ENCODE results near the gene RNF212. TPM values are rescaled to one million over a fixed set of nuclear protein-coding genes. Genes with fewer than 3 reads are reported as not detected.

Gene RNF212
- 1 to 10 TPM; 7.7 to 8.5 TPM for total RNA-seq
- polyA plus RNA-seq: 1 to 10 TPM; 3.1 to 4.4 (median 3.5) TPM
- 0.93 to 5.4 (median 1.9) reads per million in 6 experiments for total RNA-seq

- ATAC-seq: peak; percentile 72 to 96
- DNase-seq: peak in 7 of 10 donors; percentile 27 to 56 (median 47)
- peaks cover 16 to 50% (median 38%) of the 10 kb centered on the region in 5 donors for H3K27me3 Mint-ChIP-seq
- POLR2A ChIA-PET: interaction anchor here (0.9 kb wide), 1 partner anchor 104 kb away, joined by 3 read pairs; no protein-coding TSS in a partner anchor
- no peak within 1 kb of the TSS for H3K27ac Mint-ChIP-seq
- no peaks in the 10 kb centered on the region for H3K9me3 Mint-ChIP-seq
- H3K36me3 Mint-ChIP-seq: no peaks in the 10 kb centered on the region
- H3K4me1 Mint-ChIP-seq: peaks cover 0 to 2% (median 0%) of the 10 kb centered on the region in 4 donors
- H3K4me3 Mint-ChIP-seq: peak within 1 kb of the TSS in 7 of 10 donors; percentile 36 to 74 (median 66)
Measured at GRCh38 chr4:1113311-1114009, at the start of gene RNF212. Gene RNF212, minus strand, starts transcription at chr4:1113564. Its CDS starts 100 bp downstream, at chr4:1113464.

DNA sequence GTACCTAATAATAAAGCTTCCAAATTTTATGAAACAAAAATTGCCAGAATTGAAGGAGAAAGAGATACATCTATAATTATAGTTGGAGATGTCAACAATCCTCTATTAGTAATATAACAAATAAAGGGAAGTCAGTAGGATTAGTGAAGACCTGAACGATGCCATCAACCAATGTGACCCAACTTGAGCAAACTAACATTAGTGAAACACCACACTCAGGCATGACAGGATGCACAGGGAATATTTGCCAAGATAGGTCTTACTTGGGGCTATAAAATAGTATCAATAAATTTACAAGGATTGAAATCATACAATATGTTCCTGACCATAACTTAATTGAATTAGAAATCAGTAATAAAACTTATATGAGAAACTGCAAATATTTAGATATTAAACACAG, 47.0 kb upstream of the RNF212 start:
- no peak for DNase-seq
- no peak for ATAC-seq
- H3K4me1 Mint-ChIP-seq: peaks cover 0 to 14% (median 0%) of the 10 kb centered on the region in 4 donors
- H3K27ac Mint-ChIP-seq: no peak overlapping the region
- H3K27me3 Mint-ChIP-seq: peaks cover 0 to 3% (median under 1%) of the 10 kb centered on the region in 5 donors
- H3K4me3 Mint-ChIP-seq: no peak overlapping the region
- peaks cover 0 to 10% (median 9%) of the 10 kb centered on the region in 3 donors for H3K36me3 Mint-ChIP-seq
- H3K9me3 Mint-ChIP-seq: peaks cover 0 to 17% (median 8%) of the 10 kb centered on the region in 9 donors
- POLR2A ChIA-PET: no interaction called here

GRCh38 chr4:1156069-1156468, 42.7 kb upstream of the RNF212 start:
- H3K36me3 Mint-ChIP-seq: peaks cover 0 to 10% (median 9%) of the 10 kb centered on the region in 3 donors
- no peak overlapping the region for H3K4me3 Mint-ChIP-seq
- POLR2A ChIA-PET: no interaction called here
- H3K9me3 Mint-ChIP-seq: peaks cover 0 to 17% (median 8%) of the 10 kb centered on the region in 9 donors
- H3K4me1 Mint-ChIP-seq: peaks cover 0 to 2% (median under 1%) of the 10 kb centered on the region in 4 donors
- ATAC-seq: no peak
- DNase-seq: no peak
- H3K27ac Mint-ChIP-seq: no peak overlapping the region
- peaks cover 5 to 28% (median 8%) of the 10 kb centered on the region in 5 donors for H3K27me3 Mint-ChIP-seq

DNA sequence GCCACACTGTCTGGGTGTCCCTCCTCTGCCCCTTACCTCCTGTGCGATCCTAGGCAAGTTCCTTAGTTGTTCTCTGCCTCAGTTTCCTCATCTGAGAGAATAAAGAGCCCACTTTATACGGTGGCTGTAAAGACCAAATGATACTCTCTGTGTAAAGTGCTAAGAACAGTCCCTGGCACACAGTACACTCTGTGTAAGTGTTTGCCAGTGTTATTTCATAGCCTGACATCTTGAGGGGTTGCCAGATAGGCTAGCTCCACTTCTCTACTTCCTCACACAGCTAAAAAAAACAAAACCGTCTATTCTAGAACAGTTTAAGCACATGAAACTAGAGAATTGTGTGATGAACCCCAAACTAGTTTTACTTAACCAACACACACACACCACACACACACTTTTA, 42.0 kb upstream of the RNF212 start:
- peaks cover 0 to 17% (median 8%) of the 10 kb centered on the region in 9 donors for H3K9me3 Mint-ChIP-seq
- no peak overlapping the region for H3K4me3 Mint-ChIP-seq
- no peak for ATAC-seq
- no peak for DNase-seq
- peaks cover 5 to 28% (median 8%) of the 10 kb centered on the region in 5 donors for H3K27me3 Mint-ChIP-seq
- H3K4me1 Mint-ChIP-seq: peaks cover 0 to 2% (median under 1%) of the 10 kb centered on the region in 4 donors
- H3K36me3 Mint-ChIP-seq: peaks cover 0 to 10% (median 9%) of the 10 kb centered on the region in 3 donors
- POLR2A ChIA-PET: no interaction called here
- H3K27ac Mint-ChIP-seq: peak overlapping the region in 1 of 10 donors; percentile 47

DNA sequence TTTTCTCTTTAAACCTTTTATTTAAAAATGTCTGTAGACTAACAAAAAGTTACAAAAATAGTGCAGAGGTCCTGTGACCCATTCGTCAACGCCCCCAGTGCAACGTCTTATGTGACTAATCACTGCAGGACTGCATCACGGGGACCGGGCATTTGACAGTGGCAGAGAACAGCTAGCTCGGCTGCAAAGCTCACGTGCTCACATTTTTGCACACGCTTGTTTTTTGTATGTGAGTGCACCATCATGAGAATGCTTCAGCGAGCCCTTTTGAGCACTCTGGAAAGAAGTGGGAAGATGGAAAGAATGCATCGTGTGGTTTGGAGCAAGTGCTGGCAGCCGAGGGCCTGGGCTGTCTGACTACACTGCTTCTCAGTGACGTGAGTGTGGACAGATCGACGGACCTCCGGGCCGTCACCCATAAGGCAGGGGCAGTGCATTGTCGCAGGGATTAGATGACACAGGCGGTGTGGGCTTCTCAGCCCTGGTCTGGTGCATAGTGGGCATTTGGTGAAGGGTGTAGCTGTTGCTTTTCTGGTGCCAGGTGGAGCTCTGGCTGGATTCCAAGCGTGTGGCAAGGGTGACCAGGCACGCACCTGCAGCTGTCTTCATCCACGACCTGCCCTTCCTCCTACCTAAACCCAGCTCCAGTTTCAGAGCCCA, 41.3 kb upstream of the RNF212 start:
- Mint-ChIP-seq H3K9me3 (peaks cover 0 to 17% (median 8%) of the 10 kb centered on the region in 9 donors), H3K4me1 (peaks cover 0 to 2% (median under 1%) of the 10 kb centered on the region in 4 donors), H3K27ac (peak overlapping the region in 3 of 10 donors; percentile 47 to 66 (median 54)), H3K27me3 (peaks cover 5 to 28% (median 8%) of the 10 kb centered on the region in 5 donors), H3K36me3 (peaks cover 0 to 10% (median 9%) of the 10 kb centered on the region in 3 donors), H3K4me3 (no peak overlapping the region)
- ATAC-seq (no peak), DNase-seq (no peak)
- POLR2A ChIA-PET: no interaction called here

DNA sequence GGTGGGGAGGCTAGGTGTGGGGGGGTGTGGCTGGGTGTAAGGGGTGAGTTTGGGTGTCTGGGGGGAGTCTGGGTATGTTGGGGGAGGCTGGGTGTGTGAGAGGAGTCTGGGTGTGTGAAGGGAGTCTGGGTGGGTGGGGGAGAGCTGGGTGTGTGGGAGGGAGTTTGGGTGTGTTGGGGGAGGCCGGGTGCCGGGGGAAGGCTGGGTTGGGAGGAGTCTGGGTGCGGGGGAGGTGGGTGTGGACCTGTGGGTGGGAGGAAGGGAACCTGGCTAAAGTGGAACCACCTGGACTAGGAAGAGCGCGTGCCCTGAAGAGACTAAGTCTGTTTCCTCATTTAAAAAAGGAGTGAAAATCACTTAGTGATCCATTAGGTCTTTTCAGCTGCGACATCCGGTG, 40.8 kb upstream of the RNF212 start:
- no peak overlapping the region for H3K27ac Mint-ChIP-seq
- H3K4me3 Mint-ChIP-seq: no peak overlapping the region
- DNase-seq: no peak
- H3K36me3 Mint-ChIP-seq: peaks cover 0 to 10% (median 9%) of the 10 kb centered on the region in 3 donors
- peaks cover 5 to 28% (median 8%) of the 10 kb centered on the region in 5 donors for H3K27me3 Mint-ChIP-seq
- H3K9me3 Mint-ChIP-seq: peaks cover 0 to 17% (median 8%) of the 10 kb centered on the region in 9 donors
- POLR2A ChIA-PET: no interaction called here
- peaks cover 0 to 2% (median under 1%) of the 10 kb centered on the region in 4 donors for H3K4me1 Mint-ChIP-seq
- no peak for ATAC-seq

DNA sequence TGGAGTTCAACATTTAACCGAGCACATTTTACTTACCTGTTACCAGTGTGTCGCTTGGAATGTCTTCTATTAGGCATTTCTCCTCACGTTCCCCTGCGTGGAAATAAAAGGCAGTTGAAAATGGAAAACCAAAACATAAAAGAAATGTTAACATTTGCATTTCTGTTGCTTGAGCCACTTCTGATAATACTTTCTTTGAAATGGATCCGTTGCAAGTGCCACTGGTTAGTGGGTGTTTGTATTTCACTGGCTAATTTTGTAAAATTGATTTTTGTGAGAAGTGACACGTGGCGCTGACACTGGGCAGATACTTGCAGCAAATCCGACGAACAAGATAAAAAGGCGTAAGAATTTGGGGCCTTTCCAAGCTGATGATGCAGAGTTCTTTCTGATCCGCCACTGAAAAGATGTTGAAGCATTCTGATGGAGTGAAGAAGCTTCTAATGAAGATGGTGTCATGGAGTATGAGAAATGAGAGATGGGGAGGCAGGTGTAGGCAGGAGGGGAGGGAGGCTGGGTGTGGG, 40.3 kb upstream of the RNF212 start:
- no peak for ATAC-seq
- H3K9me3 Mint-ChIP-seq: peaks cover 0 to 14% (median 7%) of the 10 kb centered on the region in 9 donors
- peaks cover 0 to 10% (median 9%) of the 10 kb centered on the region in 3 donors for H3K36me3 Mint-ChIP-seq
- peaks cover 5 to 28% (median 8%) of the 10 kb centered on the region in 5 donors for H3K27me3 Mint-ChIP-seq
- H3K4me3 Mint-ChIP-seq: no peak overlapping the region
- no peak for DNase-seq
- peaks cover 0 to 2% (median under 1%) of the 10 kb centered on the region in 4 donors for H3K4me1 Mint-ChIP-seq
- POLR2A ChIA-PET: no interaction called here
- H3K27ac Mint-ChIP-seq: no peak overlapping the region

GRCh38 chr4:1152290-1152689, 38.9 kb upstream of the RNF212 start:
- peaks cover 0 to 1% (median 0%) of the 10 kb centered on the region in 9 donors for H3K9me3 Mint-ChIP-seq
- DNase-seq: no peak
- H3K27me3 Mint-ChIP-seq: peaks cover 5 to 28% (median 8%) of the 10 kb centered on the region in 5 donors
- POLR2A ChIA-PET: interaction anchor here (0.7 kb wide), 1 partner anchor 110 kb away, joined by 4 read pairs; no protein-coding TSS in a partner anchor
- H3K4me1 Mint-ChIP-seq: peaks cover 0 to 2% (median under 1%) of the 10 kb centered on the region in 4 donors
- H3K27ac Mint-ChIP-seq: no peak overlapping the region
- ATAC-seq: no peak
- peaks cover 0 to under 1% (median 0%) of the 10 kb centered on the region in 3 donors for H3K36me3 Mint-ChIP-seq
- H3K4me3 Mint-ChIP-seq: no peak overlapping the region

- peaks cover 0 to 1% (median 0%) of the 10 kb centered on the region in 9 donors for H3K9me3 Mint-ChIP-seq
- H3K36me3 Mint-ChIP-seq: no peaks in the 10 kb centered on the region
- DNase-seq: no peak
- H3K27me3 Mint-ChIP-seq: peaks cover 5 to 28% (median 8%) of the 10 kb centered on the region in 5 donors
- no peak overlapping the region for H3K4me3 Mint-ChIP-seq
- H3K27ac Mint-ChIP-seq: no peak overlapping the region
- ATAC-seq: no peak
- POLR2A ChIA-PET: no interaction called here
- H3K4me1 Mint-ChIP-seq: peaks cover 0 to 2% (median under 1%) of the 10 kb centered on the region in 4 donors
Measured at GRCh38 chr4:1151541-1151940, 38.2 kb upstream of the RNF212 start.

DNA sequence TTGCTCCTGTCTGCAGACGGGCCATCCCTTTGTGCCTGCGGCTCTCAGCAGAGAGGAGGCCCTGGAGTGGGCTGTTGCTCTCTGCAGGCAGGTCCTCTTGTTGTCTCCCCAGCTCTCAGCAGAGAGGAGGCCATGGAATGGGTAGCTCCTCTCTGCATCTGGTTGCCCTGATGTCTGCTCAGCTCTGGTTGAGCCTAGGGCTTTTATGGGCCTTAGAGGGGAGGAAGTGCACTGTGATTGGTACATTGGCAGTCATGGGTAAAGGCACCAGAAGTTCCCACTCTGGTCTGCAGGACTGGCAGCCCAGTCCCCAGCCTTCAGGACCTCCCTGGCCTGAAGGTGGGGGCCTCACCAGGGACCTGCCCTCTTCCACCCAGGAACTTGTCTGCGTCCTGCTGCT, 37.5 kb upstream of the RNF212 start:
- Mint-ChIP-seq H3K9me3 (peaks cover 0 to 1% (median 0%) of the 10 kb centered on the region in 9 donors), H3K27ac (no peak overlapping the region), H3K4me1 (peaks cover 0 to 2% (median under 1%) of the 10 kb centered on the region in 4 donors), H3K27me3 (peaks cover 5 to 28% (median 8%) of the 10 kb centered on the region in 5 donors), H3K4me3 (no peak overlapping the region), H3K36me3 (no peaks in the 10 kb centered on the region)
- POLR2A ChIA-PET: no interaction called here
- DNase-seq: no peak
- no peak for ATAC-seq

GRCh38 chr4:1139860-1140259, 26.5 kb upstream of the RNF212 start:
- POLR2A ChIA-PET: no interaction called here
- Mint-ChIP-seq H3K4me1 (peaks cover 8 to 24% (median 22%) of the 10 kb centered on the region in 4 donors), H3K27me3 (peaks cover 1 to 16% (median 9%) of the 10 kb centered on the region in 5 donors), H3K27ac (no peak overlapping the region), H3K4me3 (no peak overlapping the region), H3K36me3 (peaks cover 0 to 2% (median 0%) of the 10 kb centered on the region in 3 donors), H3K9me3 (peaks cover 0 to 3% (median 0%) of the 10 kb centered on the region in 9 donors)
- no peak for ATAC-seq
- no peak for DNase-seq

- H3K36me3 Mint-ChIP-seq: peaks cover 0 to 2% (median 0%) of the 10 kb centered on the region in 3 donors
- POLR2A ChIA-PET: interaction anchor here (0.8 to 1.1 kb wide), 2 partner anchors 64 to 209 kb away, joined by 3 read pairs; no protein-coding TSS in a partner anchor
- no peak for ATAC-seq
- peaks cover 8 to 24% (median 22%) of the 10 kb centered on the region in 4 donors for H3K4me1 Mint-ChIP-seq
- H3K9me3 Mint-ChIP-seq: peaks cover 0 to 3% (median 0%) of the 10 kb centered on the region in 9 donors
- H3K4me3 Mint-ChIP-seq: peak overlapping the region; percentile 37 to 92 (median 85)
- H3K27me3 Mint-ChIP-seq: peaks cover 0 to 7% (median 1%) of the 10 kb centered on the region in 5 donors
- no peak for DNase-seq
- peak overlapping the region in 6 of 10 donors; percentile 36 to 89 (median 63) for H3K27ac Mint-ChIP-seq
Measured at GRCh38 chr4:1137850-1138249, 24.5 kb upstream of the RNF212 start.
